ENCODE results near the gene TPRA1.
A peak's percentile ranks its signal among the peaks of the same experiment; 100 is the strongest.

The TPRA1 gene

GRCh38 chr3:127588806-127589577 is 1.5 kb downstream of the TPRA1 start:
- peak; percentile 57 for DNase-seq

DNA sequence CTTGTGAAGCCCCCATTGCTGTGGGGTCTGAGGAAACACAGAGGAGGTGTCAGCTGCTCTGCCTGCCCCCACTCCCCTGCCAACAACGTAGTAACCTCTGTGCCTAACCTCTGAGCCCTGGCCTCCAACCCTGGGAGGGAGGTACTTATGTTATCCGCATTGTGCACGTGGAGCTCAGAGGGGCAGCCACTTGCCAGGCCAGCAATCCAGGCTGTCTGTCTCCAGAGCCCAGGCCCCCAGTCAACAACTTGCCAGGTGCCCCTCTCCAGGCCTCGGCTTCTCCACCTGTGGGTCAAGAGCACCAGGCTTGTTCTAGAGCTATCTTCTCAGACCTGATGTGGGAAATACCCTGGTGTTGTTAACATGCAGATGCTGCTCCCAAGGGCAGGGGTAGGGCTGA is 2.7 kb downstream of the TPRA1 start:
- DNase-seq, result no peak

- DNase-seq, result no peak
Observed at GRCh38 chr3:127585813-127586413, 4.6 kb downstream of the TPRA1 start.

DNA sequence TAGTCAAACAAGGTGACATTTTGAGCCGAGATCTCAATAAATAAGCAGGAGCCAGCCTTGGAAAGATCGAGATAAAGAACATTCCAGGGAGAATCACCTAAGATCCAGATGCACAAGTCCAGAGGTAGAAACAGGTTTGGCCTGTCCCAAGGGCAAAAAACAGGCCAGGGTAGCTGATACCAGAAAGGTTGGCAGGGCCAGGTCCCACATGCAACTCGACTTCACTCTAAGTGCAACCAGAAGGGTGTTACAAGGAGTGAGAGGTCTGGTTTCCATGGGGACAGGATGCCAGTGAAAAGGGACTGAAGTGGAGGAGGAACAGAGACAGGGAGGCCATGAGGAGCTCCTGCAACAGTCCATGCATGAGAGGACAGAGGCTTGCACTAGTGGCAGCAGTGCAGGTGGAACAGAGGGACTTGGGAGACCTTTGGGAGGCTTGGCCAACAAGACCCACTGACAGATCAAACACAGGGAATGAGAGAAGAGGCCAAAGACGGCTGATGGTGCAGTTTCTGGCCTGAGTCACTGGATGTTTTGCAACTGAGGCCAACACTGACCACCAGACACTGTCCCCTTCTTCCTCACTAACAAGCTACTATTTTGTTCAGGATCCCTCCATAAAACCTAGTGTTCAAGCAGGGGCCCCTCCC is 5.2 kb downstream of the TPRA1 start:
- no peak for DNase-seq

GRCh38 chr3:127584734-127585133 is 5.8 kb downstream of the TPRA1 start:
- DNase-seq, result no peak

- DNase-seq, result no peak
Observed at GRCh38 chr3:127580327-127581060, 10.0 kb downstream of the TPRA1 start.

- no peak for DNase-seq
Observed at GRCh38 chr3:127578802-127579201, 11.7 kb downstream of the TPRA1 start.

GRCh38 chr3:127578168-127578567 is 12.4 kb downstream of the TPRA1 start:
- no peak for DNase-seq

GRCh38 chr3:127577448-127577847 is 13.1 kb downstream of the TPRA1 start:
- no peak for DNase-seq

- peak; percentile 84 for DNase-seq
Observed at GRCh38 chr3:127574880-127575878, 15.4 kb downstream of the TPRA1 start.

DNA sequence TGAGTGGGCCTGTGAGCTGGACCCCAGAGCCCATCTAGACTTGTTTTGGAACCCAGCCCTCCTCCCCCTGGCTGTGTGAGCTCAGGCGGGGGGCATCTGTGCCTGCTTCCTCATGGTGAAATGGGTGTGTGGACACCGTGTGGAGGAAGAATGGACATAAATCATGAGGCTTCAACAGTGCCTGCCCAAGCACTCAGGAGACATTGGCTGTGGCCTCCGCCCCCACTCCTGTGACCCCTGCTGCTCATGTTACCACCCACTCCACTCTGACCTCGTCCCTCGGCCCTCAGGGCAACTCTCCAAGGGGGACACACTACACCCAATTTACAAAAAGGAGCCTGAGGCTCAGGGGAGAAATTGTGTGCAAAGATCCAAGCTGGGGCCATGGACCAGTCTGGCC is 16.6 kb downstream of the TPRA1 start:
- no peak for DNase-seq

DNA sequence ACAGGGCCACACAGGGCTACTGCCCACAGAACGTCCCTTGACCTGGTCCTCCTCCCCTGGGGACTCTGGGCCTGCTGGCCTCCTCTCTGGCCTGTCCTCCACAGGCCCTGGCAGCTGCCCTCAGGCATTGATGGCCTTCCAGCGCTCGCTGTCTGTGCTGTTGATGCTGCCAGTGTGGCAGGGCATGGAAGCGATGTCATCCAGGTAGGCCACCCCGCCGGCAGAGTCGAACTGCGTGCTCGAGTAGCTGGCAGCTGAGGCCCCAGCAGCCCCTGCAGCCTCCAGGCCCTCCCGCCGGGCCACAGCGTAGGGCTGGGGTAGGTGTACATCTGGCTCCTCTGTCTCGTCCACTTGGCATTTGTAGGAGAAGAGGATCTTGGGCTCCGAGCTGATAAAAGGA is 17.1 kb downstream of the TPRA1 start:
- no peak for DNase-seq

DNA sequence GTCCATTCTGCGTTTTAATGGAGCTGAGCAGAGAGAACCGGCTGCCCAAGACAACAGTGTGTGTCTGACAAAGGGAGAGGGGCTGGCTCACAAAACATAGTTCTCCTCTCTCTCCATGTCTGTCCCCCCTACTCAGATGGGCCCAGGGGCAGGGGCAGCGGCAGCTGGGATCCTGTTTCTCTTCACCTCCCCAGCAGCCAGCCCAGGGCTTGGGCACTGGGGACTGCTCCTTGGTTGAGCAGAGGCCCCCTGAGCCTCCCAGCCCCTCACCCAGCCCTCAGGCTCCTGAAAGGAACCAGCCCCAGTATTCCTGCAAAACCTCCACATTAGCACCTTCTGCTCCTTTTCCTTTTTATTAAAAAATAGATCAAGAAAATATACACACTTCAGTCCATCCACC is 17.8 kb downstream of the TPRA1 start:
- DNase-seq, result no peak

GRCh38 chr3:127572186-127572585 is 18.3 kb downstream of the TPRA1 start:
- DNase-seq, result no peak

DNA sequence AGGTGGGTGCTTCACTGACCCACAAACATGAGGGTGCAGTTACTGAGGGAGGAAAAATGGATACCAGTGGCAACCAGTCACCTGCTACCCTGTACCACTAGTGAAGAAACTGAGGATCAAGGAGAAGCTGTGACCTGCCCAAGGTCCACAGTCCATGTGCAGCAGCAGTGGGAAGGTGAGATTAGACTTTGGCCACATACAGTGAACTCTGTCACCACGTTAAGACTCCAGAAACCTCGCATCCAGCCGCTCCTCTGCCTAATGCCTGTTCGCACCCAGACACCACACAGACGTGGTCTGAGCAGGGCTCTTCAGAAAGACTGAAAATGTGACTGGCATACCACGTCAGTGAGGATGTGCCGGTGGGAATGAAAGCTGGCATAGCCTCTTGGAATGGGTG is 20.0 kb downstream of the TPRA1 start:
- DNase-seq, result no peak

DNA sequence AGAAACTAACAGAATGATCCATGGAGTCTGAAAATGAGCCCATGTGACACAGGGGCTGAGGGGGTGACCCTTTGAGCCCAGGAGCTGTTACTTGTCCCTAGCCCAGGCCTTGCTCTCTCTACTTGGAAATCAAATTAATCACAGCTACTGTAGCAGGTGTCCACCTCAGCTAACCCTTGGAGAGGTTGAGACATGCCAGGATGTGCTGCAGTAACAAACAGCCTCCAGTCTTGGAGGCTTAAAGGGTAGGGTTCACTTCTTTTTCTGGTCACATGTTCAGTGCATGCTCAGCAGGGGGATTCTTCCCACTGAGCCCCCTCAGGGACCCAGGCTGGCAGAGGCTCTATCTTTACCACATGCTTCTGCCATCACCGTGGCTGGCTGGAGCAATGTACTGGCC is 21.4 kb downstream of the TPRA1 start:
- DNase-seq, result no peak

- no peak for DNase-seq
Observed at GRCh38 chr3:127568586-127568985, 21.9 kb downstream of the TPRA1 start.

GRCh38 chr3:127566833-127567232 is 23.7 kb downstream of the TPRA1 start:
- no peak for DNase-seq

DNA sequence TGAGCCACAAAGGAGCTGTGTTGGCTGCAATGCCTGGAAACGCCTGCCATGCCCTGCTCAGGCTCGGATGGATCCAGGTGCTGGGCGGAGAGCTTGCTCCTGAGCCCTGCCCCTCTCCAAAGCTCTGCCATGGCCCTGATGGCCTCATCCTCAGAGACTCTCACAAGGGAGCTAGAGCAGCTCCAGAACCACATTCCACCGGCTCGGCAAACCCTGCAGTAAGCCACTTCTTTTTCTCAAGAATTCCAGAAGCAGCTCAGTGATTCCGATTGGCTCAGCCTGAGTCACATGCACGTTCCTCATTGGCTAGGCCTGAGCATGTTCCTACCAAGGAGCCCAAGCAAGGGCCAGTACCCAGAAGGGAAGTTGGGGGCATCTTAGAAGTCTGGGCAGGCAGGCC is 24.8 kb downstream of the TPRA1 start:
- no peak for DNase-seq

GRCh38 chr3:127560051-127560787 is 30.3 kb downstream of the TPRA1 start:
- DNase-seq, result no peak

DNA sequence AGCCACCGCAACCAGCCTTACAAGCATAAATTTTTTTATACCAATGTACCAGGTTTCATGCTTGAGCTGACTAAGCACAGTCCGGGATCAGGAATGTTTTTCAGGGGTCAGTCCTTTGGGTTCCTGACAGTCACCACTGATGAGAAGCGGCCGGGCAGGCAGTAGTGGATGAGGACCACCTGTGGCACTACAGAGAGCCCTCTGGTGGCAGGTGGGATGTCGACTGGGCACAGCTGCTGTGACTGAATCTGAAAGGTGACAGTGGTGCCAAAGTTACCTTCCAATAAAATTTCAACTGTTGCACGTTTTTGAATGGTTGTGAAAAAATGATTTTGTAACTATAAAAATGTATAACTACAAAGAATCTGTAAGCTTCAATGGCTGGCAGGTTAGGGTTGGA is 34.0 kb downstream of the TPRA1 start:
- no peak for DNase-seq

DNA sequence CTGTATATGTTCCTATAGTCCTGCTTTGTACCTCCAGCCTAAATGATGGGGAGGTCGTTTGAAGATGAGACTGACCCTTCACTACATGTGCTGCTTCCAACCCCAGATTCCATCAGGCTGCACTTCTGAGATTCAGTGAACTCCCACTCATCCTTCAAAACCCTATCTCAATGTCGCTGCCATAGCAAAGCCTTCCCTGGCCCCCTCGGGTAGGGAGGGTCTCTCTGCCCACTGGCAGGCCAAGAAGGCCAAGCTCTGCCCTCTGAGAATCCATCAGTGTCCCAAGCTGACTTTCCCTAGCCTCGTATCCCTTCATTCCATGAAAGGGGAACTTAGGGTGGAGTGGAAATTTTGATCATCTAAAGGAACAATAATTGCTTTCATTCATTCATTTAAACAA is 35.4 kb downstream of the TPRA1 start:
- DNase-seq, result no peak

All from stimulated activated CD4-positive, alpha-beta T cell treated with anti-CD3 and anti-CD28 coated beads, Interleukin-15, amount 100 ng/mL, for 24 hours (primary cell).